SK-N-SH (cell line): ENCODE measurements around the gene PCDH1. TPM values are rescaled to one million over a fixed set of nuclear protein-coding genes. Genes with fewer than 3 reads are reported as not detected.

ENCODE experiments used
- CTCF ChIA-PET: fragments of 300-600, 350-600 bp; formaldehyde crosslinking; extraction: SDS; loops from one replicate; lab custom pipeline; 2021; lab: Yijun Ruan, JAX
- POLR2A ChIA-PET: fragments of 350-600 bp; sonication (Branson Sonifier 250); formaldehyde crosslinking; extraction: SDS; loops from one replicate; lab custom pipeline; 2020; ENCODE audit warnings: antibody characterized with exemption, inconsistent platforms; lab: Yijun Ruan, JAX
- DNase-seq: peaks from one replicate; pipeline ENCODE4 v3.0.0; 2012
- H2AFZ ChIP-seq: fragments of 200-600 bp; sonication (generic); 2 replicates; pipeline ENCODE4 v1.8.1; 2016; ENCODE audit warnings: antibody characterized with exemption, mild to moderate bottlenecking, low read depth
- H3F3A ChIP-seq: fragments of 200-600 bp; sonication (generic); replicated peaks from 2 replicates; pipeline ENCODE3; 2016; ENCODE audit warnings: antibody characterized with exemption, mild to moderate bottlenecking; ENCODE audit not compliant: insufficient read depth
- H3K27ac ChIP-seq, 2 experiments: fragments of 200-500 bp in 1 of 2; fragments of 200-600 bp in 1 of 2; sonication (Bioruptor generic) in 1 of 2; sonication (generic), shearing (Covaris generic) in 1 of 2; 2 replicates each; pipeline versions ENCODE4 v1.5.1 to v1.6.1; 2014 to 2016; ENCODE audit warnings: low read depth in 2 of 2, inconsistent platforms in 1 of 2, low read length in 1 of 2, mild to moderate bottlenecking in 1 of 2, mixed read lengths in 1 of 2
- H3K27me3 ChIP-seq: fragments of 200-600 bp; sonication (generic), shearing (Covaris generic); 2 replicates; pipeline ENCODE4 v1.6.1; 2016; ENCODE audit warnings: mixed run types; ENCODE audit not compliant: insufficient read depth
- H3K36me3 ChIP-seq, 2 experiments: fragments of 200-500 bp in 1 of 2; fragments of 200-600 bp in 1 of 2; sonication (Bioruptor generic) in 1 of 2; sonication (generic) in 1 of 2; replicated peaks in 1 of 2; 2 replicates each; pipeline versions ENCODE3 to v1.5.1; 2014 to 2016; ENCODE audit warnings: low read length in 1 of 2, mild to moderate bottlenecking in 1 of 2; ENCODE audit not compliant: insufficient read depth in 2 of 2, control insufficient read depth in 1 of 2
- H3K4me1 ChIP-seq, 2 experiments: fragments of 200-500 bp in 1 of 2; fragments of 200-600 bp in 1 of 2; sonication (Bioruptor generic) in 1 of 2; sonication (generic), shearing (Covaris generic) in 1 of 2; 2 replicates each; pipeline versions ENCODE4 v1.5.1 to v1.6.1; 2014 to 2016; ENCODE audit warnings: low read depth in 1 of 2, low read length in 1 of 2, mixed run types in 1 of 2; ENCODE audit not compliant: insufficient read depth in 2 of 2, control insufficient read depth in 1 of 2
- H3K4me2 ChIP-seq: fragments of 200-600 bp; sonication (generic), shearing (Covaris generic); 2 replicates; pipeline ENCODE4 v1.6.1; 2017; ENCODE audit warnings: mixed run types
- H3K4me3 ChIP-seq, 2 experiments: fragments of 200-500 bp in 1 of 2; fragments of 200-600 bp in 1 of 2; sonication (Bioruptor generic) in 1 of 2; sonication (generic), shearing (Covaris generic) in 1 of 2; 2 replicates each; pipeline versions ENCODE4 v1.5.1 to v1.8.1; 2014 to 2016; ENCODE audit warnings: low read depth in 2 of 2, inconsistent platforms in 1 of 2, low read length in 1 of 2, mild to moderate bottlenecking in 1 of 2, mixed read lengths in 1 of 2, moderate library complexity in 1 of 2
- H3K79me2 ChIP-seq: fragments of 200-600 bp; sonication (generic); 2 replicates; pipeline ENCODE4 v1.8.1; 2017; ENCODE audit warnings: mild to moderate bottlenecking; ENCODE audit not compliant: insufficient read depth
- H3K9ac ChIP-seq: fragments of 200-600 bp; sonication (generic); 2 replicates; pipeline ENCODE4 v1.6.1; 2017; ENCODE audit warnings: mixed run types
- H3K9me2 ChIP-seq: fragments of 200-600 bp; sonication (generic); 2 replicates; pipeline ENCODE4 v1.6.1; 2017; ENCODE audit warnings: mixed run types
- H3K9me3 ChIP-seq: fragments of 200-600 bp; sonication (generic); 2 replicates; pipeline ENCODE4 v1.6.1; 2017; ENCODE audit warnings: mixed run types, mild to moderate bottlenecking, moderate library complexity
- H4K20me1 ChIP-seq: fragments of 200-600 bp; sonication (generic); 2 replicates; pipeline ENCODE4 v1.6.1; 2017; ENCODE audit warnings: mild to moderate bottlenecking, mixed run types; ENCODE audit not compliant: insufficient read depth
- CHD2 ChIP-seq: fragments of 150-350 bp; IDR thresholded peaks from 2 replicates; pipeline ENCODE4 v1.6.1; 2018; ENCODE audit warnings: low read length; ENCODE audit not compliant: partially characterized antibody
- EP300 ChIP-seq, 2 experiments: IDR thresholded peaks; 2 replicates each; pipeline versions ENCODE4 v1.4.0 to v1.6.1; 2012; ENCODE audit warnings: borderline replicate concordance in 1 of 2, low read depth in 1 of 2, low read length in 1 of 2
- GABPA ChIP-seq: IDR thresholded peaks from 2 replicates; pipeline ENCODE4 v1.4.0; 2012; ENCODE audit warnings: low read depth, mild to moderate bottlenecking
- IRF3 ChIP-seq: fragments of 150-350 bp; IDR thresholded peaks from 2 replicates; pipeline ENCODE4 v1.6.1; 2016; ENCODE audit warnings: mild to moderate bottlenecking, low read depth, low read length
- JUND ChIP-seq: IDR thresholded peaks from 2 replicates; pipeline ENCODE4 v1.4.0; 2012
- MEF2A ChIP-seq: IDR thresholded peaks from 2 replicates; pipeline ENCODE4 v1.4.0; 2012; ENCODE audit warnings: low read depth, borderline replicate concordance
- MXI1 ChIP-seq: IDR thresholded peaks from 2 replicates; pipeline ENCODE4 v1.6.1; 2012; ENCODE audit warnings: mild to moderate bottlenecking, low read depth, low read length, improper control_type of control experiment
- NFIC ChIP-seq: IDR thresholded peaks from 2 replicates; pipeline ENCODE4 v1.4.0; 2012; ENCODE audit warnings: borderline replicate concordance
- NRF1 ChIP-seq: IDR thresholded peaks from 2 replicates; pipeline ENCODE4 v1.6.1; 2012; ENCODE audit warnings: low read depth, mild to moderate bottlenecking, low read length
- POLR2AphosphoS5 ChIP-seq: IDR thresholded peaks from 2 replicates; pipeline ENCODE4 v1.6.1; 2012; ENCODE audit warnings: low read depth, low read length
- RAD21 ChIP-seq: IDR thresholded peaks from 2 replicates; pipeline ENCODE4 v1.6.1; 2012; ENCODE audit warnings: mild to moderate bottlenecking, low read length
- RCOR1 ChIP-seq: fragments of 150-350 bp; IDR thresholded peaks from 2 replicates; pipeline ENCODE4 v1.6.1; 2017; ENCODE audit warnings: antibody characterized with exemption, low read length
- RFX5 ChIP-seq: IDR thresholded peaks from 2 replicates; pipeline ENCODE4 v1.6.1; 2012; ENCODE audit warnings: mild to moderate bottlenecking, improper control_type of control experiment, low read length
- RXRA ChIP-seq: IDR thresholded peaks from 2 replicates; pipeline ENCODE4 v1.4.0; 2012; ENCODE audit warnings: low read depth, mild to moderate bottlenecking, borderline replicate concordance
- SIN3A ChIP-seq: IDR thresholded peaks from 2 replicates; pipeline ENCODE4 v1.6.1; 2012; ENCODE audit warnings: low read depth, mild to moderate bottlenecking, low read length, moderate library complexity, borderline replicate concordance
- SMC3 ChIP-seq: IDR thresholded peaks from 2 replicates; pipeline ENCODE4 v1.6.1; 2012; ENCODE audit warnings: low read depth, low read length, improper control_type of control experiment
- ZBTB33 ChIP-seq: IDR thresholded peaks from 2 replicates; pipeline ENCODE4 v1.4.0; 2012; ENCODE audit warnings: low read depth, borderline replicate concordance
- WGBS: methylation state at CpG from one replicate; pipeline ENCODE4 v1.1.6; 2017; ENCODE audit warnings: low lambda C conversion rate; 5-methylcytosine and 5-hydroxymethylcytosine counted together
- polyA plus RNA-seq, 3 experiments: library from polyadenylated mRNA; depleted of rRNA; stranded (reverse); fragments of >200 nt; gene quantifications; 2 replicates each; pipeline ENCODE4 v1.2.3, GENCODE V29; 2012
- TF ChIP-seq, protein P1 (sequence below): fragments of 200-600 bp; sonication (generic); IDR thresholded peaks from 2 replicates; pipeline ENCODE4 v1.6.1; 2017; ENCODE audit warnings: antibody characterized with exemption, mild to moderate bottlenecking, moderate library complexity

Gene PCDH1
- polyA plus RNA-seq, 1 of the 3 experiments (the other 2 are of a cell fraction), result 0.08 TPM

DNA sequence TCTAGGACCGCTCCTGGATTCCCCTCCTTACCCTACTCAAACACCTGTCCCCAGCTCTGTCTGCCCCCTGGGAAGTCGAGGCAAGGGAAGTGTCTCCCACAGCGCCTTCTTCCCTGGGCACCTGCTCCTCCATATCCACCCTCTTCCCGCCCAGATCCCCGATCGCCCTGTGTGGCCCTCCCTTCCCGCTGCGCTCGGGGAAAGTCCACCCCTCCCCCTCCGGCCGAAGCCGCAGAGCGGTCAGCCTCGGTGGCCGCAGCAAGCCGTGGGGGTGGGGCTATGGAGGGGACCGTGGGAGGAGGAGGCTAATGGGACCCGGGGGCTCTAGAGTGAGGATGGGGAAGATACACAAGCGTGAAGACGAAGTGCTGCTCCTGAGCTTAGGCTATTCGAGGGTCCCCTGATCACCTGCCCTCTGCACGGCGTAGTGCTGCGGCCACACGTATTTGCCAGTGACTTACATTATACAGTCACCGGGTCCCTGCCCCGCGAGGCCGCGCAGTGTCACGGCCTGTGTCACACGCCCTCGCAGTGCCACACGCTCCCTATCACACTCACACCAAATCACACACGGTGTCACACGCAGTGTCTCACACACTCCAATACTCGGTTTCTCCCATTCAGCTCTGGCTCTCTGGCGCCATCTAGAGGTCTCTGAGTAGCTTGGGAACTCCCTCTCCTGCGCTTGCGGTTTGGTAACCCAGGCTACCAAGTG lies 658 bp upstream of the PCDH1 start:
- peak overlapping the region; percentile 96 for H3K4me2 ChIP-seq
- no peaks in the 10 kb centered on the region for H3K79me2 ChIP-seq
- no peak overlapping the region for H3K9ac ChIP-seq
- H4K20me1 ChIP-seq, result no peaks in the 10 kb centered on the region
- H2AFZ ChIP-seq, result no peak overlapping the region; the same call in 1 of the 2 replicates
- POLR2A ChIA-PET, result interaction anchor here (0.6 to 2.8 kb wide), 13 partner anchors 21 to 242 kb away, joined by 3 to 13 read pairs (median 3); partner anchors contain the start of genes HDAC3 and RELL2
- H3F3A ChIP-seq, result no peaks in the 10 kb centered on the region
- peak overlapping the region; percentile 55 to 63 for H3K4me3 ChIP-seq
- H3K4me1 ChIP-seq, result peaks cover 4 to 69% of the 10 kb centered on the region in 2 experiments; a peak in 2 of 4 replicates
- H3K9me2 ChIP-seq, result no peaks in the 10 kb centered on the region
- CTCF ChIA-PET, result interaction anchor here (0.6 to 10.4 kb wide), 77 partner anchors 10 to 236 kb away, joined by 3 to 451 read pairs (median 6); partner anchors contain the start of genes GNPDA1, PCDH12 and RNF14
- TF ChIP-seq POLR2AphosphoS5 (no peak), EP300 (IDR thresholded peaks at IDR 0.05; ENCODE audit: borderline replicate concordance in 1 of 2, low read depth in 1 of 2, low read length in 1 of 2) (no peak), IRF3 (no peak), RCOR1 (peak; percentile 19; the same call in 1 of the 2 replicates), NFIC (no peak), RAD21 (peak; percentile 95), CHD2 (peak; percentile 35), MEF2A (no peak), SIN3A (no peak), SMC3 (peak; percentile 92), ZBTB33 (no peak), RFX5 (no peak), NRF1 (peak; percentile 36; the same call in 1 of the 2 replicates), JUND (no peak), GABPA (no peak), MXI1 (peak; percentile 52; the same call in 1 of the 2 replicates), RXRA (no peak)
- TF ChIP-seq, protein P1, sequence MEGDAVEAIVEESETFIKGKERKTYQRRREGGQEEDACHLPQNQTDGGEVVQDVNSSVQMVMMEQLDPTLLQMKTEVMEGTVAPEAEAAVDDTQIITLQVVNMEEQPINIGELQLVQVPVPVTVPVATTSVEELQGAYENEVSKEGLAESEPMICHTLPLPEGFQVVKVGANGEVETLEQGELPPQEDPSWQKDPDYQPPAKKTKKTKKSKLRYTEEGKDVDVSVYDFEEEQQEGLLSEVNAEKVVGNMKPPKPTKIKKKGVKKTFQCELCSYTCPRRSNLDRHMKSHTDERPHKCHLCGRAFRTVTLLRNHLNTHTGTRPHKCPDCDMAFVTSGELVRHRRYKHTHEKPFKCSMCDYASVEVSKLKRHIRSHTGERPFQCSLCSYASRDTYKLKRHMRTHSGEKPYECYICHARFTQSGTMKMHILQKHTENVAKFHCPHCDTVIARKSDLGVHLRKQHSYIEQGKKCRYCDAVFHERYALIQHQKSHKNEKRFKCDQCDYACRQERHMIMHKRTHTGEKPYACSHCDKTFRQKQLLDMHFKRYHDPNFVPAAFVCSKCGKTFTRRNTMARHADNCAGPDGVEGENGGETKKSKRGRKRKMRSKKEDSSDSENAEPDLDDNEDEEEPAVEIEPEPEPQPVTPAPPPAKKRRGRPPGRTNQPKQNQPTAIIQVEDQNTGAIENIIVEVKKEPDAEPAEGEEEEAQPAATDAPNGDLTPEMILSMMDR, result peak; percentile 96
- H3K27me3 ChIP-seq, result peaks cover 78% of the 10 kb centered on the region
- DNase-seq, result peak; percentile 74
- no peak overlapping the region; a peak in 1 of 4 replicates for H3K27ac ChIP-seq
- H3K9me3 ChIP-seq, result no peaks in the 10 kb centered on the region
- WGBS, result 1% methylated on average over 28 of the region's 40 CpGs
- H3K36me3 ChIP-seq, result no peaks in the 10 kb centered on the region
